DOHH2 (cell line): ENCODE results near the gene CRYBA2.

ENCODE experiments used
- H3F3A ChIP-seq: fragments of 200-600 bp; sonication (generic), shearing (Covaris generic); 2 replicates; pipeline ENCODE4 v1.6.0; 2016; ENCODE audit warnings: antibody characterized with exemption, mild to moderate bottlenecking; ENCODE audit not compliant: control insufficient read depth, insufficient read depth
- H3K27ac ChIP-seq: fragments of 200-600 bp; sonication (generic); 2 replicates; pipeline ENCODE4 v1.5.1; 2014; ENCODE audit warnings: low read depth, mild to moderate bottlenecking, low read length, moderate library complexity
- H3K27me3 ChIP-seq: fragments of 200-600 bp; sonication (generic); 2 replicates; pipeline ENCODE4 v1.6.1; 2014; ENCODE audit warnings: mild to moderate bottlenecking, low read length, mixed read lengths; ENCODE audit not compliant: control insufficient read depth
- H3K36me3 ChIP-seq: fragments of 200-600 bp; sonication (generic); 2 replicates; pipeline ENCODE4 v1.6.1; 2014; ENCODE audit warnings: mild to moderate bottlenecking, low read length, moderate library complexity, mixed read lengths; ENCODE audit not compliant: control insufficient read depth
- H3K4me1 ChIP-seq: fragments of 200-600 bp; sonication (generic); 2 replicates; pipeline ENCODE4 v1.6.1; 2014; ENCODE audit warnings: mild to moderate bottlenecking, low read length, mixed read lengths; ENCODE audit not compliant: control insufficient read depth
- H3K4me2 ChIP-seq: fragments of 200-600 bp; sonication (generic); 2 replicates; pipeline ENCODE4 v1.6.0; 2014; ENCODE audit warnings: mild to moderate bottlenecking, low read length, moderate library complexity
- H3K4me3 ChIP-seq: fragments of 200-600 bp; sonication (generic); 2 replicates; pipeline ENCODE4 v1.5.1; 2014; ENCODE audit warnings: mild to moderate bottlenecking, low read length, mixed read lengths
- H3K79me2 ChIP-seq: fragments of 200-600 bp; sonication (generic); 2 replicates; pipeline ENCODE4 v1.6.1; 2014; ENCODE audit warnings: mild to moderate bottlenecking, low read length, mixed read lengths; ENCODE audit not compliant: control insufficient read depth
- H3K9me2 ChIP-seq: fragments of 200-600 bp; sonication (generic); replicated peaks from 2 replicates; pipeline ENCODE4 v1.6.1; 2014; ENCODE audit warnings: mild to moderate bottlenecking, low read length, mixed read lengths; ENCODE audit not compliant: control insufficient read depth
- H3K9me3 ChIP-seq: fragments of 200-600 bp; sonication (generic); 2 replicates; pipeline ENCODE4 v1.6.1; 2014; ENCODE audit warnings: antibody characterized with exemption, low read length, mixed read lengths; ENCODE audit not compliant: control insufficient read depth, insufficient read depth
- H4K20me1 ChIP-seq: fragments of 200-600 bp; sonication (generic); 2 replicates; pipeline ENCODE4 v1.6.0; 2014; ENCODE audit warnings: low read depth, mild to moderate bottlenecking, antibody characterized with exemption, low read length, moderate library complexity; ENCODE audit not compliant: control insufficient read depth, insufficient read depth
- EZH2phosphoT487 ChIP-seq: fragments of 200-600 bp; sonication (generic); IDR thresholded peaks from 2 replicates; pipeline ENCODE4 v1.6.1; 2017; ENCODE audit warnings: borderline replicate concordance, mild to moderate bottlenecking, antibody characterized with exemption, low read length, moderate library complexity, mixed read lengths
- TF ChIP-seq, protein P1 (sequence below): fragments of 200-600 bp; sonication (generic); IDR thresholded peaks from one replicate; pipeline ENCODE4 v1.5.1; 2014; ENCODE audit warnings: antibody characterized with exemption, mild to moderate bottlenecking, low read depth, low read length; ENCODE audit not compliant: poor library complexity, severe bottlenecking

CRYBA2 gene

GRCh38 chr2:218981881-218982585 lies 11.2 kb downstream of the CRYBA2 start:
- Histone ChIP-seq H3K27ac (no peak overlapping the region), H3K4me3 (peak overlapping the region; percentile 24; the same call in 1 of the 2 replicates), H3K4me2 (peak overlapping the region; percentile 71), H3K27me3 (peaks cover 61% of the 10 kb centered on the region), H3K9me2 (no peaks in the 10 kb centered on the region), H3K36me3 (no peaks in the 10 kb centered on the region), H3K9me3 (no peaks in the 10 kb centered on the region), H3K79me2 (no peaks in the 10 kb centered on the region), H4K20me1 (no peaks in the 10 kb centered on the region), H3K4me1 (peaks cover 22% of the 10 kb centered on the region), H3F3A (no peaks in the 10 kb centered on the region)
- TF ChIP-seq, protein P1, sequence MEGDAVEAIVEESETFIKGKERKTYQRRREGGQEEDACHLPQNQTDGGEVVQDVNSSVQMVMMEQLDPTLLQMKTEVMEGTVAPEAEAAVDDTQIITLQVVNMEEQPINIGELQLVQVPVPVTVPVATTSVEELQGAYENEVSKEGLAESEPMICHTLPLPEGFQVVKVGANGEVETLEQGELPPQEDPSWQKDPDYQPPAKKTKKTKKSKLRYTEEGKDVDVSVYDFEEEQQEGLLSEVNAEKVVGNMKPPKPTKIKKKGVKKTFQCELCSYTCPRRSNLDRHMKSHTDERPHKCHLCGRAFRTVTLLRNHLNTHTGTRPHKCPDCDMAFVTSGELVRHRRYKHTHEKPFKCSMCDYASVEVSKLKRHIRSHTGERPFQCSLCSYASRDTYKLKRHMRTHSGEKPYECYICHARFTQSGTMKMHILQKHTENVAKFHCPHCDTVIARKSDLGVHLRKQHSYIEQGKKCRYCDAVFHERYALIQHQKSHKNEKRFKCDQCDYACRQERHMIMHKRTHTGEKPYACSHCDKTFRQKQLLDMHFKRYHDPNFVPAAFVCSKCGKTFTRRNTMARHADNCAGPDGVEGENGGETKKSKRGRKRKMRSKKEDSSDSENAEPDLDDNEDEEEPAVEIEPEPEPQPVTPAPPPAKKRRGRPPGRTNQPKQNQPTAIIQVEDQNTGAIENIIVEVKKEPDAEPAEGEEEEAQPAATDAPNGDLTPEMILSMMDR, result no peak
- peak; percentile 95; the same call in 1 of the 2 replicates for TF ChIP-seq EZH2phosphoT487

- no peaks in the 10 kb centered on the region for H3F3A ChIP-seq
- H3K4me2 ChIP-seq, result peak overlapping the region; percentile 71
- H4K20me1 ChIP-seq, result no peaks in the 10 kb centered on the region
- H3K27me3 ChIP-seq, result peaks cover 59% of the 10 kb centered on the region
- TF ChIP-seq, protein P1, result peak; percentile 50
- no peak for TF ChIP-seq EZH2phosphoT487
- peak overlapping the region; percentile 63 for H3K4me3 ChIP-seq
- H3K9me2 ChIP-seq, result no peaks in the 10 kb centered on the region
- peaks cover 22% of the 10 kb centered on the region for H3K4me1 ChIP-seq
- H3K36me3 ChIP-seq, result no peaks in the 10 kb centered on the region
- H3K9me3 ChIP-seq, result no peaks in the 10 kb centered on the region
- H3K79me2 ChIP-seq, result no peaks in the 10 kb centered on the region
- H3K27ac ChIP-seq, result no peak overlapping the region
Measured at GRCh38 chr2:218981390-218981880, 11.8 kb downstream of the CRYBA2 start.

GRCh38 chr2:218980735-218981389 lies 12.4 kb downstream of the CRYBA2 start:
- TF ChIP-seq EZH2phosphoT487, result no peak
- TF ChIP-seq, protein P1, result no peak
- Histone ChIP-seq H3K27ac (no peak overlapping the region), H3F3A (no peaks in the 10 kb centered on the region), H4K20me1 (no peaks in the 10 kb centered on the region), H3K4me1 (peaks cover 22% of the 10 kb centered on the region), H3K9me3 (no peaks in the 10 kb centered on the region), H3K36me3 (no peaks in the 10 kb centered on the region), H3K9me2 (no peaks in the 10 kb centered on the region), H3K79me2 (no peaks in the 10 kb centered on the region), H3K4me3 (peak overlapping the region; percentile 63), H3K4me2 (peak overlapping the region; percentile 71), H3K27me3 (peaks cover 58% of the 10 kb centered on the region)
